AG10803 (cell line): ENCODE data around the gene IGFL3.

ENCODE experiments used
- DNase-seq: peaks from one replicate; pipeline ENCODE4 v3.0.0; 2010; ENCODE audit warnings: low read depth
- H3K4me3 ChIP-seq: 2 replicates; pipeline ENCODE4 v1.5.1; 2011; ENCODE audit warnings: mild to moderate bottlenecking, low read length, control low read depth
- CTCF ChIP-seq: conservative IDR thresholded peaks from 2 replicates; pipeline ENCODE4 v1.5.1; 2011; ENCODE audit warnings: mild to moderate bottlenecking, low read length, control low read depth, inconsistent platforms

Gene IGFL3

GRCh38 chr19:46150606-46151005, 26.1 kb upstream of the IGFL3 start:
- no peak for DNase-seq
- H3K4me3 ChIP-seq: no peak overlapping the region
- TF ChIP-seq CTCF: no peak

- no peak within 1 kb of the TSS for H3K4me3 ChIP-seq
- DNase-seq: no peak
These were observed 23.4 kb upstream of the IGFL3 start, which contains the start of gene IGFL2 for GRCh38 chr19:46147791-46148288. IGFL2 (plus strand) TSS chr19:46148238; CDS start chr19:46148279, 41 bp downstream.

GRCh38 chr19:46147166-46147740, 22.8 kb upstream of the IGFL3 start:
- no peak for DNase-seq
- no peak for TF ChIP-seq CTCF
- no peak overlapping the region for H3K4me3 ChIP-seq

More at GRCh38 chr19:46147791-46148288, 23.4 kb upstream of the IGFL3 start, which contains the start of gene IGFL2:
- no peak for TF ChIP-seq CTCF

- TF ChIP-seq CTCF: no peak
- H3K4me3 ChIP-seq: no peak overlapping the region
- DNase-seq: no peak
These were observed 20.3 kb upstream of the IGFL3 start for GRCh38 chr19:46144756-46145155.

- DNase-seq: no peak
- no peak overlapping the region for H3K4me3 ChIP-seq
- TF ChIP-seq CTCF: no peak
These were observed 17.8 kb upstream of the IGFL3 start for GRCh38 chr19:46142294-46142693.

- no peak overlapping the region for H3K4me3 ChIP-seq
- TF ChIP-seq CTCF: no peak
- DNase-seq: no peak
These were observed 16.9 kb upstream of the IGFL3 start for GRCh38 chr19:46141421-46141820.

- DNase-seq: no peak
- TF ChIP-seq CTCF: no peak
- no peak overlapping the region for H3K4me3 ChIP-seq
These were observed 13.5 kb upstream of the IGFL3 start for GRCh38 chr19:46137915-46138473.
